ENCODE results near the gene PSTPIP1. TPM values are rescaled to one million over a fixed set of nuclear protein-coding genes. Genes with fewer than 3 reads are reported as not detected.

PSTPIP1 gene
- total and polyA plus RNA-seq, 4 donors, result 12.4 to 39.6 (median 20.6) TPM

GRCh38 chr15:77042245-77042919, 47.5 kb downstream of the PSTPIP1 start:
- Histone ChIP-seq H3K9ac (ENCODE audit: insufficient read depth in 1 of 2, low read length in 2 of 2) (no peak overlapping the region), H3K36me3 (ENCODE audit: control insufficient read depth in 4 of 4, insufficient read depth in 4 of 4, low read length in 4 of 4) (peaks cover 15 to 43% (median 30%) of the 10 kb centered on the region in 4 donors), H3K27me3 (ENCODE audit: control insufficient read depth in 3 of 3, insufficient read depth in 3 of 3, low read length in 2 of 3) (no peaks in the 10 kb centered on the region), H3K4me3 (no peak overlapping the region), H3K27ac (ENCODE audit: low read depth in 1 of 2, low read length in 1 of 2) (no peak overlapping the region), H3K9me3 (ENCODE audit: control insufficient read depth in 4 of 4, insufficient read depth in 3 of 4, low read length in 3 of 4) (no peaks in the 10 kb centered on the region), H3K4me1 (ENCODE audit: control insufficient read depth in 5 of 5, insufficient read depth in 5 of 5, low read length in 5 of 5) (peaks cover 0 to 7% (median 0%) of the 10 kb centered on the region in 5 donors)
- peak in 1 of 3 donors; percentile 12 for DNase-seq
- no peak for ATAC-seq (ENCODE audit: insufficient read depth, low FRiP score)
- TF ChIP-seq CTCF (IDR thresholded peaks at IDR 0.05; ENCODE audit: control extremely low read depth, extremely low read depth), result no peak
- WGBS, 2 donors, result 86 to 88% methylated on average over 8 of the region's 8 CpGs

GRCh38 chr15:77042955-77043920, 48.3 kb downstream of the PSTPIP1 start:
- no peak overlapping the region for H3K4me3 ChIP-seq
- H3K36me3 ChIP-seq (ENCODE audit: control insufficient read depth in 4 of 4, insufficient read depth in 4 of 4, low read length in 4 of 4), result peaks cover 15 to 43% (median 27%) of the 10 kb centered on the region in 4 donors
- TF ChIP-seq CTCF (IDR thresholded peaks at IDR 0.05; ENCODE audit: control extremely low read depth, extremely low read depth), result no peak
- H3K9me3 ChIP-seq (ENCODE audit: control insufficient read depth in 4 of 4, insufficient read depth in 3 of 4, low read length in 3 of 4), result no peaks in the 10 kb centered on the region
- no peak for DNase-seq
- no peaks in the 10 kb centered on the region for H3K27me3 ChIP-seq (ENCODE audit: control insufficient read depth in 3 of 3, insufficient read depth in 3 of 3, low read length in 2 of 3)
- no peak for ATAC-seq (ENCODE audit: insufficient read depth, low FRiP score)
- H3K9ac ChIP-seq (ENCODE audit: insufficient read depth in 1 of 2, low read length in 2 of 2), result no peak overlapping the region
- peaks cover 0 to 7% (median 0%) of the 10 kb centered on the region in 5 donors for H3K4me1 ChIP-seq (ENCODE audit: control insufficient read depth in 5 of 5, insufficient read depth in 5 of 5, low read length in 5 of 5)
- 86 to 90% methylated on average over 20 of the region's 20 CpGs for WGBS, 2 donors
- H3K27ac ChIP-seq (ENCODE audit: low read depth in 1 of 2, low read length in 1 of 2), result no peak overlapping the region

GRCh38 chr15:77044228-77045042, 49.5 kb downstream of the PSTPIP1 start:
- Histone ChIP-seq H3K36me3 (ENCODE audit: control insufficient read depth in 4 of 4, insufficient read depth in 4 of 4, low read length in 4 of 4) (peaks cover 15 to 43% (median 24%) of the 10 kb centered on the region in 4 donors), H3K4me1 (ENCODE audit: control insufficient read depth in 5 of 5, insufficient read depth in 5 of 5, low read length in 5 of 5) (peaks cover 0 to 7% (median 0%) of the 10 kb centered on the region in 5 donors), H3K9me3 (ENCODE audit: control insufficient read depth in 4 of 4, insufficient read depth in 3 of 4, low read length in 3 of 4) (no peaks in the 10 kb centered on the region), H3K9ac (ENCODE audit: insufficient read depth in 1 of 2, low read length in 2 of 2) (no peak overlapping the region), H3K4me3 (no peak overlapping the region), H3K27ac (ENCODE audit: low read depth in 1 of 2, low read length in 1 of 2) (no peak overlapping the region), H3K27me3 (ENCODE audit: control insufficient read depth in 3 of 3, insufficient read depth in 3 of 3, low read length in 2 of 3) (no peaks in the 10 kb centered on the region)
- ATAC-seq (ENCODE audit: insufficient read depth, low FRiP score) (no peak), DNase-seq (no peak)
- TF ChIP-seq CTCF (IDR thresholded peaks at IDR 0.05; ENCODE audit: control extremely low read depth, extremely low read depth), result no peak
- 72 to 78% methylated on average over 7 of the region's 7 CpGs for WGBS, 2 donors
